GM18526 (cell line): ENCODE results near the gene TXNL4B.

Experiments used
- POLR2A ChIP-seq: IDR thresholded peaks from 3 replicates; pipeline ENCODE4 v1.6.1; 2011; ENCODE audit not compliant: insufficient read length; ENCODE audit errors: extremely low read depth

Gene TXNL4B

GRCh38 chr16:72123426-72123825, 30.0 kb upstream of the TXNL4B start:
- no peak for TF ChIP-seq POLR2A

- TF ChIP-seq POLR2A: no peak
Measured at GRCh38 chr16:72122916-72123315, 29.5 kb upstream of the TXNL4B start.

GRCh38 chr16:72122308-72122707, 28.9 kb upstream of the TXNL4B start:
- no peak for TF ChIP-seq POLR2A

- TF ChIP-seq POLR2A: no peak
Measured at GRCh38 chr16:72120026-72120425, 26.6 kb upstream of the TXNL4B start.

GRCh38 chr16:72113616-72113945, 20.2 kb upstream of the TXNL4B start:
- TF ChIP-seq POLR2A: no peak

- TF ChIP-seq POLR2A: no peak
Measured at GRCh38 chr16:72112906-72113615, 19.6 kb upstream of the TXNL4B start.

- no peak for TF ChIP-seq POLR2A
Measured at GRCh38 chr16:72112452-72112792, 19.0 kb upstream of the TXNL4B start.

- TF ChIP-seq POLR2A: no peak
Measured at GRCh38 chr16:72111657-72112451, 18.4 kb upstream of the TXNL4B start.

- TF ChIP-seq POLR2A: no peak
Measured at GRCh38 chr16:72110662-72111615, 17.5 kb upstream of the TXNL4B start.

GRCh38 chr16:72109966-72110530, 16.6 kb upstream of the TXNL4B start:
- no peak for TF ChIP-seq POLR2A

GRCh38 chr16:72109300-72109699, 15.9 kb upstream of the TXNL4B start:
- no peak for TF ChIP-seq POLR2A

- no peak for TF ChIP-seq POLR2A
Measured at GRCh38 chr16:72108353-72109102, 15.1 kb upstream of the TXNL4B start.

- TF ChIP-seq POLR2A: no peak
Measured at GRCh38 chr16:72107371-72107770, 14.0 kb upstream of the TXNL4B start.

- TF ChIP-seq POLR2A: no peak
Measured at GRCh38 chr16:72105978-72106377, 12.6 kb upstream of the TXNL4B start.

- no peak for TF ChIP-seq POLR2A
Measured at GRCh38 chr16:72104905-72105304, 11.5 kb upstream of the TXNL4B start.
